ENCODE measurements around the gene EEF1A2.

GRCh38 chr20:63473555-63474449 is 25.1 kb downstream of the EEF1A2 start:
- TF ChIP-seq EZH2 (optimal IDR thresholded peaks at IDR 0.05; ENCODE audit: low read depth, low read length) (no peak), EZH2phosphoT487 (IDR thresholded peaks at IDR 0.05; ENCODE audit: low read length) (no peak)

Measured in MM.1S (cell line).